Mucosa of descending colon (tissue), 3 donors: ENCODE measurements around the gene MYO3A. TPM values are rescaled to one million over a fixed set of nuclear protein-coding genes. Genes with fewer than 3 reads are reported as not detected.

Experiments used
- ATAC-seq: fragments of 200-7000 bp; cut with Tn5 transposase; one replicate; pipeline ENCODE4 v1.9.1; 2020; ENCODE audit warnings: mild to moderate bottlenecking, moderate library complexity
- DNase-seq, 3 donors: peaks; one replicate each; pipeline ENCODE4 v3.0.0-alpha.2; 2020
- H3K36me3 ChIP-seq: fragments of 200-600 bp; one replicate; pipeline ENCODE4 v1.8.0; 2021; ENCODE audit warnings: low read depth, mild to moderate bottlenecking
- H3K4me1 ChIP-seq: fragments of 200-600 bp; one replicate; pipeline ENCODE4 v1.8.0; 2021; ENCODE audit warnings: low read depth, mild to moderate bottlenecking
- H3K4me3 ChIP-seq: fragments of 200-600 bp; one replicate; pipeline ENCODE4 v1.8.0; 2021; ENCODE audit warnings: mild to moderate bottlenecking
- H3K9me3 ChIP-seq: fragments of 200-600 bp; one replicate; pipeline ENCODE4 v1.8.0; 2021; ENCODE audit warnings: mild to moderate bottlenecking
- intact Hi-C, 2 donors: fragments of 100-400 bp; cut with DNase I in 1 of 2; cut with micrococcal nuclease in 1 of 2; formaldehyde crosslinking; loops; one replicate each; pipeline versions ENCODE4 v1.11.0 to v1.11.1; 2022; cut with DNase I, micrococcal nuclease
- long read RNA-seq, 2 donors: library from polyadenylated mRNA; unstranded; transcript quantifications; one replicate each; pipeline ENCODE4 v2.0.0, GENCODE V29; 2019 to 2021
- total RNA-seq, 3 donors: library from RNA; stranded (reverse); fragmentation: NEBNext Ultra II Directional in 2 of 3; extraction: Animal tissue kit (Norgen Biotek cat#: 25700) in 2 of 3; gene quantifications; one replicate each; pipeline versions ENCODE4 v1.2.1 to v1.2.4, GENCODE V29; 2021 to 2023
- TF ChIP-seq, protein P1 (sequence below): fragments of 200-600 bp; IDR thresholded peaks from one replicate; pipeline ENCODE4 v1.8.0; 2022; ENCODE audit warnings: antibody characterized with exemption, mild to moderate bottlenecking
- donor health status: DM: no; HTN: no; CAD: no; lungs with moderate emphysema.
- donor health status: DM: no; HTN: no; CAD: no.
- donor health status: DM: no; HTN: yes; CAD: no.

Gene MYO3A, protein sequence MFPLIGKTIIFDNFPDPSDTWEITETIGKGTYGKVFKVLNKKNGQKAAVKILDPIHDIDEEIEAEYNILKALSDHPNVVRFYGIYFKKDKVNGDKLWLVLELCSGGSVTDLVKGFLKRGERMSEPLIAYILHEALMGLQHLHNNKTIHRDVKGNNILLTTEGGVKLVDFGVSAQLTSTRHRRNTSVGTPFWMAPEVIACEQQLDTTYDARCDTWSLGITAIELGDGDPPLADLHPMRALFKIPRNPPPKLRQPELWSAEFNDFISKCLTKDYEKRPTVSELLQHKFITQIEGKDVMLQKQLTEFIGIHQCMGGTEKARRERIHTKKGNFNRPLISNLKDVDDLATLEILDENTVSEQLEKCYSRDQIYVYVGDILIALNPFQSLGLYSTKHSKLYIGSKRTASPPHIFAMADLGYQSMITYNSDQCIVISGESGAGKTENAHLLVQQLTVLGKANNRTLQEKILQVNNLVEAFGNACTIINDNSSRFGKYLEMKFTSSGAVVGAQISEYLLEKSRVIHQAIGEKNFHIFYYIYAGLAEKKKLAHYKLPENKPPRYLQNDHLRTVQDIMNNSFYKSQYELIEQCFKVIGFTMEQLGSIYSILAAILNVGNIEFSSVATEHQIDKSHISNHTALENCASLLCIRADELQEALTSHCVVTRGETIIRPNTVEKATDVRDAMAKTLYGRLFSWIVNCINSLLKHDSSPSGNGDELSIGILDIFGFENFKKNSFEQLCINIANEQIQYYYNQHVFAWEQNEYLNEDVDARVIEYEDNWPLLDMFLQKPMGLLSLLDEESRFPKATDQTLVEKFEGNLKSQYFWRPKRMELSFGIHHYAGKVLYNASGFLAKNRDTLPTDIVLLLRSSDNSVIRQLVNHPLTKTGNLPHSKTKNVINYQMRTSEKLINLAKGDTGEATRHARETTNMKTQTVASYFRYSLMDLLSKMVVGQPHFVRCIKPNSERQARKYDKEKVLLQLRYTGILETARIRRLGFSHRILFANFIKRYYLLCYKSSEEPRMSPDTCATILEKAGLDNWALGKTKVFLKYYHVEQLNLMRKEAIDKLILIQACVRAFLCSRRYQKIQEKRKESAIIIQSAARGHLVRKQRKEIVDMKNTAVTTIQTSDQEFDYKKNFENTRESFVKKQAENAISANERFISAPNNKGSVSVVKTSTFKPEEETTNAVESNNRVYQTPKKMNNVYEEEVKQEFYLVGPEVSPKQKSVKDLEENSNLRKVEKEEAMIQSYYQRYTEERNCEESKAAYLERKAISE (N-terminal part only)
- total RNA-seq: under 1 TPM; 0.12 to 0.29 (median 0.25) TPM
- long read RNA-seq, donor 1: 0 reads
- long read RNA-seq, donor 2: 0 reads

DNA sequence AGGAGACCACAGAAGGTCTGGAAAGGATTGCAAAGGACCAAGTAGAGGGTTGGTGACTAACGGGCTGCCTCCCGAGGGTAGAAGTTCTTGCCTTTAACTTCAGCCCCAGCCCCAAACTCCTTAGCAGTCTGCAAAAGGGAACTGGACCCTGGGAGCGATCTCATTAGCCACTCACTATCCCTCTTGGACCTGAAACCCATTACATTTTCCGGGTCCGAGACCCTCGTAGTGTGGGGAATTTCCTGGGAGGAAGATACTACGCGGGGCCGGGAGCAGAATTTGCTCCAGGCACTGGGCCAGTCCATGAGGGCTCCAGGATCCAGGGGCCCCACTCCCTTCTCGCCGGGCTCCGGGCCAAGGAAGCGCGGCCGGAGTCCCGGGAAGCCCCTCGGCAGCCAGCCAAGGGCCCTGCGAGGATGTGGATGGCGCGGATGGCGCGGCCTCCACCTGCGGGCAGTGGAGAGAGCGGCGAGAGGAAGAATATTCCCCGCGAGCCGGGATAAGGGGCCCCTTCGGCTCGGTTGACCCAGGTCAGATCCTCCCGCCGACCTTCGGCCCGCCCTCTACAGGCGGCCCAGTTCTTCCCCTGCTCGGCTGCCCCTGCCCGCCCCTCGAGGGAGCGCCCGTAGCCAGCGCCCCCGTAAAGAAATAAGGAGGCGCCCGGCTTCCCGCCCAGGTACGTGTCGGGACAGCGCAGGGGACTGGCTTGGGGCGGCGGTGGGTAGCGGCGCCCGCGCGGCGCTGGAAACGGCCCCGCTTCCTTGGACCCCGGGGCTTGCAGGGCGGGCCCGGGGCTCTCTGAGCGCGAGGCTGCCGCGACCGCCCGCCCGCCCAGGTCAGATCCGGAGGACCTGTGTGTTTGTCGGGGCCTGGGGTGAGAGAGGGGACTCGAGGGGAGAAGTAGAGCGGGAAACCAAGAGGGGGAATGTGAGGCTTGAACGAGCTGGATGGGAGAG, at the start of gene MYO3A:
Gene MYO3A (plus strand): TSS at position 577 of the 956 bp plus-strand sequence. CDS start 17,882 bp downstream, outside the sequence.
- Histone ChIP-seq H3K9me3 (no peaks in the 10 kb centered on the region), H3K4me1 (no peaks in the 10 kb centered on the region), H3K36me3 (no peaks in the 10 kb centered on the region), H3K4me3 (no peak within 1 kb of the TSS)
- intact Hi-C loops: no loop called here
- ATAC-seq: peak; percentile 14
- TF ChIP-seq, protein P1, sequence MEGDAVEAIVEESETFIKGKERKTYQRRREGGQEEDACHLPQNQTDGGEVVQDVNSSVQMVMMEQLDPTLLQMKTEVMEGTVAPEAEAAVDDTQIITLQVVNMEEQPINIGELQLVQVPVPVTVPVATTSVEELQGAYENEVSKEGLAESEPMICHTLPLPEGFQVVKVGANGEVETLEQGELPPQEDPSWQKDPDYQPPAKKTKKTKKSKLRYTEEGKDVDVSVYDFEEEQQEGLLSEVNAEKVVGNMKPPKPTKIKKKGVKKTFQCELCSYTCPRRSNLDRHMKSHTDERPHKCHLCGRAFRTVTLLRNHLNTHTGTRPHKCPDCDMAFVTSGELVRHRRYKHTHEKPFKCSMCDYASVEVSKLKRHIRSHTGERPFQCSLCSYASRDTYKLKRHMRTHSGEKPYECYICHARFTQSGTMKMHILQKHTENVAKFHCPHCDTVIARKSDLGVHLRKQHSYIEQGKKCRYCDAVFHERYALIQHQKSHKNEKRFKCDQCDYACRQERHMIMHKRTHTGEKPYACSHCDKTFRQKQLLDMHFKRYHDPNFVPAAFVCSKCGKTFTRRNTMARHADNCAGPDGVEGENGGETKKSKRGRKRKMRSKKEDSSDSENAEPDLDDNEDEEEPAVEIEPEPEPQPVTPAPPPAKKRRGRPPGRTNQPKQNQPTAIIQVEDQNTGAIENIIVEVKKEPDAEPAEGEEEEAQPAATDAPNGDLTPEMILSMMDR: no peak
- no peak for DNase-seq

DNA sequence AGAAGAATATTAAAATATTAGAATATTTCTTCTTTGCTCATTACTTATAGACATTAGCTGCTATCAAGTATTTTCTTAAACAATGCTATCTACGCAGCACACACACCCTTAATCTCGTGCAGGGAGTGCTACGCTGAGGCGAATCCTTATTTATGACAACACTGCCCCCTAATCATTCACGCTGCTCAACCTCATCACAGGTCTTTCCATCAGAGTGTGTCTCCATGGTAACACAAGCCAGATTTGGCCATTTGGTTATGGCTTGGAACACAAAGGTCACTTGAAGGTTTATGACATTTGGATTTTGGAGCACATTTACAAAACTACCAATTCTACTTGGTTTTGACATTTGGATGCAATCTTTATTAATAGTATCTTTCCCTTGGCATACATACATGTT, 45.4 kb upstream of the MYO3A start:
- no peak for ATAC-seq
- H3K9me3 ChIP-seq: no peaks in the 10 kb centered on the region
- H3K36me3 ChIP-seq: no peaks in the 10 kb centered on the region
- intact Hi-C loops: no loop called here
- no peak overlapping the region for H3K4me3 ChIP-seq
- TF ChIP-seq, protein P1: no peak
- DNase-seq: no peak
- no peaks in the 10 kb centered on the region for H3K4me1 ChIP-seq

DNA sequence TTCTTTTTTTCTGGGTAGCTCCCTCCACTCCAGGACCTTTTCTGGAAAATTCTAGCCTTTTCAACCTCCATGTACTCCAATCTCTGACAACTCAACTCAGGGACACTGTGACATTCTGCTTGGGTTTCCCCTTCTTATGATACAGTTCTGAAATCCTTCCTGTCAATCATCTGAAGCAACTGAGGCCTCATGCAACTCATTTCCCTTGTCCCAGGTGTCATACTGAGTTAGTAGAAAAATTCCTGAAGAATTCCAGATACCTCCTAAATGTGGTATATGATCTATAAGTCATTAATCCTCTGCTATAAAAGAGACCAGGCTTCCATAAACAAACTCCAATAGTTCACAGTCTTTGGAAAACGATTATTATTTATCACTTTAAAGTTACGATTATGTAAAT, 43.0 kb upstream of the MYO3A start:
- intact Hi-C loops: no loop called here
- ATAC-seq: no peak

DNA sequence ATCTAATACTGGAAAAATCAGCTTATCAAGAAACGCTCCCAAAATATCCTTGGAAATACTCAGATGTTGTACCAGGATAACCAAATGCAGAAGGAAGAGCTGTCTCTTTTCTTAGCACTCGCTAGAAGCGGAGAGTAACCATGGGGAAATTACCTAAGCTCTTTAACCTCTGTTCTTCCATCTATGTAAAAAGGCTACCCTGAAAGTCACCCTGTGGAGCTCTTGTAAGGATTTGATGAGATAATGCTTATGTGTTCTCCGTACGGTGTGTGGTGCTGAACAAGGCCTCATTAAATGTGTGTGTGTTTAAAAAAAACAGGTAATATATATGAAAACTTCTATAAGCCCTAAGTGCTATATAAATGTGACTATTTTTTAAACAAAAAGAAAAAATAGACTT, 38.2 kb upstream of the MYO3A start:
- Histone ChIP-seq H3K36me3 (no peaks in the 10 kb centered on the region), H3K4me1 (no peaks in the 10 kb centered on the region), H3K4me3 (no peak overlapping the region), H3K9me3 (no peaks in the 10 kb centered on the region)
- ATAC-seq (no peak), DNase-seq (no peak)
- intact Hi-C loops: no loop called here
- TF ChIP-seq, protein P1: no peak

More for the DNA sequence above, 43.0 kb upstream of the MYO3A start:
- TF ChIP-seq, protein P1: no peak
- Histone ChIP-seq H3K4me1 (no peaks in the 10 kb centered on the region), H3K9me3 (no peaks in the 10 kb centered on the region), H3K36me3 (no peaks in the 10 kb centered on the region), H3K4me3 (no peak overlapping the region)
- no peak for DNase-seq
